ENCODE results near the gene MEIOC.
"Not testable (repeated sequence)": the region's sequence is repeated elsewhere in the genome, so short reads cannot be mapped to it uniquely, and the experiment has no call there.

Gene MEIOC

DNA sequence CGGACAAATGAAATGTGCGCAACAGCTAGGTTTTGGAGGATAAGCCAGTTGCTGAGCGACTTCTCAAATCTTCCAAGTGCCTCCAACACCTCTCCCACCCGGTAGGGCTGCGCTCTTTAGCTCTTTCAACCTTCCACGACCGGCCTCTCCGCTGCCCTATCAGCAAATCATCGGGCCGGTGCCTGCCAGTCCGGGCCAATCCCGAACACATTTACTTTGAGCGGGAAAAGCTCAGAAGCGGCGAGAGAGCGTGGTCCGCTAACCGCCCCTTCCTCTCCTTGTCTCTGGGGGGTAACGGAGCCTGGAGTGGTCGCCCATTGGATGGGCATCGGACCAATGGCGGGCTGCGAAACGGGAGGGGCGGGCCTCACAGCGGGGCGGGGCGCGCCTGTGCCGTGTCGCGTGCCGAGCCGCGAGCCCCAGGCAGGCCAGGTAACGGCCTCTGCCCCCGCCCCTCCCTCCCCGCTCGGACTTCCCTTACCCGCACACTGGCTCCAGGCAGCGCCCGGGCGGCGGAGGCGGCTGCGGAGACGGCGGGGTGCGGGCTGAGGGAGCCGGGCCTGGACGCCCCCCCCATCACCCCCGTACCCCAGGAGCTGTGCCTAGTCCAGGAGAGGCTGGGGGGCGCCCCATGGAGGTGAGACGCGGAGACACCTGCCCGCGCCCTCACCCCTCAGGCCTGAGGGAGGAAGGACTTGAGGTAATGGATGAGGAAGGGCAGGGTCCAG lies at the start of gene MEIOC:
MEIOC (plus strand) TSS at position 486 of the 728 bp plus-strand sequence; CDS start at position 632, 146 bp downstream.
- no peak for DNase-seq

DNA sequence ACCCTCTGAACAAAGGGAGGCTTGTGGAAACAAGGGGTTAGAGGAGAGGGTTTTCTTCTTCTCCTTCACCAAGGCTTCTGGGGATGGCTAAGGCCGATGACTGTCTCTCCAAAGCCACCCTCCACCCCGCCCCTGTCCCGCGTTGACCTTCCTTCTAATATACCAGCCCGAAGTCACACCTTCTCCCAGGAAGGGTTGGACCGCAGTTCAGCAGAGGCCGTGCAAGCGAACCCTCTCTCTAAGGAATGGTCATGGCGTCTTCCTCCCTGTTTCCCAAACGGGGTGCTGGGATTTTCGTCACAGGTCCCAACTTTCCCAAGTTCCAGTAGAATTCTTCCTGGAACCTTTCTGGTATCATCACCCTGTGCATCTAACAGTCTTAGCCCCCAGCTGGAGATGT lies 49.6 kb upstream of the MEIOC start:
- DNase-seq, result no peak

GRCh38 chr17:44607836-44608690 lies 48.2 kb upstream of the MEIOC start:
- no peak for DNase-seq

DNA sequence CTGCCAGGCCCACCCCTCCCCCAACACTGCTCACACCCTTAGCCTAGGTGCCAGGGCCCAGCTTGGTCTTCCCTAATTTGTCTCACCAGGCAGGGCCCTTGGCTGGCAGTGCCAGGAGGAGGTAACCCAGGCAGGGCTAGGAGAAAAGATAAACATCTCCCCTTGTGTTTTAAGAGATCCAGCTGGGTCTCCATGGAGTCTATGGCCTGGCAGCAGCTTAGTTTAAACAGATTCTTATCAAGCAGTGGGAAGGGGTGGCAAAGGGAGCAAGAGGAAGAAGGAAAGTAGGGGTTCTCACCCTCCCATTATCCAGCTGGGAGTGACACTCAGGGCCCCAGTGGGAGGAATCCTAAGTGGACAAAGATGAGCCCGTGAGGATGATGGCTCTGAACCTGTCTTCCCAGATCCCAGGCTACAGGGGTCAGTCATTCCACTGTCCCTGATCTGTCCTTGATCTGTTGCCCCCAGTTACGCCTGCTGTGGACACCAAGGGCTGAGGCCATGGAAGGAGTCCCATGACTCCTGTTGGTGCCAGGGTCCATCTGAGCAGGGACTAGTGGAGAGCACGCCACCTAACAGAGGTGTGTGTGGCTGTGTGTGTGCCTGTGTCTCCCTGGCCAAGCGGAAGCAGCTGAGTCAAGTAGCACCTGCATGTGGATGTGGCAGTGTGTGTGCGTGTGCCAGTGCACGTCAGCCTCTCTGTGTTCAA lies 47.4 kb upstream of the MEIOC start:
- no peak for DNase-seq

DNA sequence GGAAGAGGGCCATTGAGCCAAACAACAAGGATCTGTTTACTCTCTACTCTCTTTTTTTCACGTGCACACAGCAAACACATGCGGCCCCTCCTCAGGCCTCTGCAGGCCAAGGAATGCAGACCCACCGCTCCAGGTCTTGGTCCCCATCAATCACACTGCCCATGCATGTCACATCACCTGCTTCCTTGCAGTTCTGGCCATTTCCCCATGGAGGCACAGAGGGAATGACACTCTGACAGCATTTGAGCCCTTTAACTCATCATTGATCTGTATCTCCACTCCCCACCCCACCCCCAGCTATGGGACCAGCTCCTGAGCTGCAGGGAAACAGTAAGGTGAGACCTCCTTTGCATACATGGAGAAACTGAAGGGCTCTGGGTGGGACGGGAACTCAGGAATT lies 45.9 kb upstream of the MEIOC start:
- DNase-seq, result no peak

GRCh38 chr17:44610871-44611270 lies 45.4 kb upstream of the MEIOC start:
- no peak for DNase-seq

DNA sequence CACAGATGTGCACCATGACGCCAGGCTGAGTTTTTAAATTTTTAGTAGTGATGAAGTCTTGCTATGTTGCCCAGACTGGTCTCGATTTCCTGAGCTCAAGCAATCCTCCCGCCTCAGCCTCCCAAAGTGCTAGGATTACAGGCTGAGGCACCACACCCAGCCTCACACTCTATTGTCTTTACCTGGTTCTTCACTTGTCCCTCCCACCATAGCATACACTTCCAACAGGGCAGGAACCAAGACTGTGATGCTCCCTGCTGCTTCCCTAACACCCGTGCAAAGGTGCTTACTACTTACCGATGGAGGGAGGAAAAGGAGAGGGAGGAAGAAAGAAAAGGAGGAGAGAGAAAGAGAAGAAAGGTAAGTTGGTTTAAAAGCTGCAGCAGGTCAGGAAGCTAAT lies 41.4 kb upstream of the MEIOC start:
- DNase-seq, result no peak

GRCh38 chr17:44618652-44619051 lies 37.6 kb upstream of the MEIOC start:
- DNase-seq, result not testable (repeated sequence)

DNA sequence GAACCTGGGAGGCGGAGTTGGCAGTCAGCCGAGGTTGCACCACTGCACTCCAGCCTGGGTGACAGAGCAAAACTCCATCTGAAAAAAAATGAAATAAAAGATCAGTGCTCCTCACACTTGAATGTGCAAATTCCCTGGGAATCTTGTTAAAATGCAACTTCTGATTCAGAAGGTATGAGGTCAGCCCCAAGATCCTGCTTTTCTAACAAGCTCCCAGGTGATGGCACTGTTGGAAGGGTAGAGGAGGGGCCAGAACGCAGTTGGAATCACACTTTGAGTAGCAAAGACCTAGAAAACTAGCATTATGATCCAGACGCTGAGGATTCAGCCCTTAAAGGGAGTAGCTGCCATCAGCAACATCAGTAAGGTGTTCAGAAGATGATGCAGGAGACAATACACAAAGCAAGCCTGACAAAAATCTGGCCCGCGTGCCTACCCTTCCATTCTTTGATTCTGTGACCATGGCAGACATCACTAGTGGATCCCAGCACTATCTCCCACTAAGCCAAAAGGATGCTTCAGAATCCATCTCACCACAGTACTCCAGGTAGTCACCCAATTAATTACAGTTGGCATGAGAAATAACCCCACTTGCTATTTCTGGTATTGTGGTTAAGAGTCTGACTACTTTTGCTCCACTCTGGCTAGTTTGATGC lies 33.1 kb upstream of the MEIOC start:
- DNase-seq, result no peak

- no peak for DNase-seq
Measured at GRCh38 chr17:44627513-44628242, 28.6 kb upstream of the MEIOC start.

DNA sequence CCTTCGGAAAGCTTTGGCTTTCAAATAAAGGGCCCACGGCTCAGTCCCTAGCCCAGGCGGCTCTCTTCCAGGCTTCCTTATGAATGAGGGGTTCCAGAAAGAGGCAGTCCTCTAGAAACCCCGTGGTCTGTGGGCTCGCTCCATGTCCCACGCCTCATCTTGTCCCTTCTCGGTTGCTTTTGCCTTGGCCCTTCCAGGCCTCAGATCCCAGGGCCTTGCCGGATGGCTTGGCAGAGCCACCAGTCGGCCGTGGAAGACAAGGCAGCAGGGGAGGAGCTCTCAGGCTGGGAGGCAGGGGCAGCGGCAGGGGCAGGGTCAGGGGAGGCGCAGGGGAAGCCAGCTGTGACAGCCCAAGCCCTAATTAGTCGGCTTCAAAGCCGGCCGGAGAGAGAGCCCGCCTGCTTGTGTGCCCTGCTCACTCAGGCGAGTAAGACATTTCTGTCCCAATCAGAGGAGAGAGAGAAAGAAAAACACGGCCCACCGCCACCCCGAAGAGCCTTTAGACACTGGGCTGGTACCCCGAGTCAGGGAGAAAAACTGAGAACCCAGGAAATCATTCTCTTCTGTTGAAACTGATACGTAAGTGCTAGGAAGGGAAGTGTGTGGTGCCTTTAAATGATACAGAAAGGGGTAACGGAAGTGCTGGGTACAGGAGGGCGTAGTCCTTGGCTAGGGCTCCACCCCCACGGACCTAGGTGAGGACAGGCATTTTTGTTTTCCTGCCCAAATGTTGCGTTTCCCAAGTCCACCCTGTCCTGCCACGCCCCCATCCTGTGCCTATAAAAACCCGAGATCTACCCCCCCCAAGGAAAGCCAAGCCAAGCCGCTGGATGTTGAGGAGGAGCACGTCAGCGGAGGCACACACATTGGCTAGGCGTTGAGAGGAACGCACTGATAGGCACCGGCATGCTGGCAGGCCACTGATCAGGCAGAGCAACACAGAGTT lies 27.8 kb upstream of the MEIOC start:
- no peak for DNase-seq

DNA sequence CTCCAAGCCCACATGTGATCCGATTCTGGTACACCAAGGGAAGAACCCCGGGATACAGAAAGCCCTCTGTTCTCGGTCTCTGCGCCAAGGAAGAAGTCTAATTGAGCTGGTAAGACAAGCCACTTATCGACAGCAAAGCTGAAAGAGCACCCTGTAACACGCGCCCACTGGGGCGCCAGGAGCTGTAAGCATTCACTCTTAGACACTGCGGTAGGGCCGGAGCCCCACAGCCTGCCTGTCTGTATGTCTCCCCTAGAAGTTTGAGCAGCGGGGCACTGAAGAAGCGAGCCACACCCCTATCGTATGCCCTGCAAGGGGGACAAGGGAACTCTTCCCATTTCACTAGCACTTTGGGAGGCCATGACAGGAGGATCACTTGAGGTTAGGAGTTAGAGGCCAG lies 27.0 kb upstream of the MEIOC start:
- no peak for DNase-seq

DNA sequence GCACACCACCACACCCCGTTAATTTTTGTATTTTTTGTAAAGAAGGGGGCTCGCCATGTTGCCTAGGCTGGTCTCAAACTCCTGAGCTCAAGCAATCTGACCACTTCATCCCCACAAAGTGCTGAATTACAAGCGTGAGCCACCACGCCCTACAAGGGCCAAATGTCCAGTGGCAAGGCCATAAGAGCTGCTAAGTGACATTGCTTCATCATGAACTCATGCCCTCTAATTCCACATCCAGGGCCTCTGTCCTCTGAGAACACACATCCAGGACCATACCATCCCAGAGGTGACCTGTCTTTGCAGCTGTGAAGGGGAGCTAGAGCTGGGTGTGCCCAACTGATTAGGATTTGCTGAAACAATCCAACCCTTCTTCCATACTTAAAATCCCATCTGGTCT lies 25.6 kb upstream of the MEIOC start:
- no peak for DNase-seq

DNA sequence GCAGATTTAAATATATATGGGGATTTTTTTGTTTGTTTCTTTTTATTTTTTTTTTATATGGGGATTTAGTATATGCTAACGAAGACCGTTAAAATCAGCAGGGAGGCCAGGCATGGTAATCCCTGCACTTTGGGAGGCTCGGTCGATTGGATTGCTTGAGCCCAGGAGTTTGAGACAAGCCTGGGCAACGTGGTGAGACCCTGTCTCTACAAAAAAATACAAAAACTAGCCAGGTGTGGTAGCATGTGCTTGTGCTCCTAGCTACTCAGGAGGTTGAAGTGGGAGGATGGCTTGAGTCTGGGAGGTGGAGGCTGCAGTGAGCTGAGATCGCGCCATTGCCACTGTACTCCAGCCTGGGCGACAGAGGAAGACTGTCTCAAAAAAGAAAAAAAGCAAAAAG lies 22.3 kb upstream of the MEIOC start:
- no peak for DNase-seq

- not testable (repeated sequence) for DNase-seq
Measured at GRCh38 chr17:44634401-44634800, 21.9 kb upstream of the MEIOC start.

DNA sequence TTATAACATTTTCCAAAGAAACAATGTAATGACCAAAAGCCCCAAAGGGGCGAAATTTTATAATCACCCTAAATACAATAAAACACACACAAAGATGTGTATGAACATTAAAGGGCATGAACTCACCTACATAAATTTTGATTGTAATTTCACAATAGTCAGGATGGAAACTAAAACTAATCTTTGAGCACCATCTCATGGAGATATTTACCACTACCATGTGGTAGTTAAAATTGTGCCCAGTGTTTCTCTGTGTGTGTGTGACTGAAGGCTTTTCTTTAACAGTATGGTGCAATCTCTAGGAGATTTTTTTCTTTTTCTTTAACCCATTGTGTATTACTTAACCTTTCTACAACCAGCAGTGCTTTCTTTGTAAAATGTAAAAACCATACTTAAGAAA lies 19.7 kb upstream of the MEIOC start:
- DNase-seq, result no peak

DNA sequence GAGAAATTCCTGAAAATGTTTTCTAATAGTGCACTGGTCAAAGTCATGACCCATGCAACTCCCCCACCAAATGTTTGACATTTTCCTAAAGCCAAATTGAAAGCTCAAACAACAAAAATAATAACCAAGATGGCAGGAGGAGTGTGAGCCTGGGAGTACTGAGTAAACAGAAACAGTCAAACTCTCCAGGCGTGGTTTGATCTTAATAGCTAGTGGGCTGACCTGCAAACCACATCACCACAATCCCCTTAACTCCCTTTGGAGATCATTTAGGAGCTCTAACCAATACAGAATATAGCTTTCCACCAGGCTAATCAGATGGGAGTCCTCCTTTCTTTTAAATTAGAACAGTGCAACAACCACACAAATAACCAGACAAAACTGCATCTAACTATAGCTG lies 19.2 kb upstream of the MEIOC start:
- DNase-seq, result no peak

DNA sequence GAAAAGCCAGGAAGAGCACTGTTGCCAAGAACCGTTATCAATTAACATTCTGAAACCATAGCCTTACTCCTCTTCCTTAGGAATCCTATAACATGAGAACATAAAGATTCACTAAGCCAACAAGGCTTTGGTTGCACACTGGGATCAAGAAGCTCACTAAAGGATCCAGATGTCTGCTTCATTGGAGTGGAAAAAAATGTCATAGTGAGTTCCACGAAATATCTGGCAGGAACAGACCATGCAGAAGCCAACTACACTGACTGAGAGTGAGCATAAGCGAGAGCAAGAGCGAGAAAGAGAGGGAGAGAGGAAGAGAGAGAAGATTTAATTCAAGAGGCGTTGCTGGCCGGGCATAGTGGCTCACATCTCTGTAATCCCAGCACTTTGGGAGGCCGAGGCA lies 13.4 kb upstream of the MEIOC start:
- DNase-seq, result no peak

- no peak for DNase-seq
Measured at GRCh38 chr17:44645341-44645740, 10.9 kb upstream of the MEIOC start.

DNA sequence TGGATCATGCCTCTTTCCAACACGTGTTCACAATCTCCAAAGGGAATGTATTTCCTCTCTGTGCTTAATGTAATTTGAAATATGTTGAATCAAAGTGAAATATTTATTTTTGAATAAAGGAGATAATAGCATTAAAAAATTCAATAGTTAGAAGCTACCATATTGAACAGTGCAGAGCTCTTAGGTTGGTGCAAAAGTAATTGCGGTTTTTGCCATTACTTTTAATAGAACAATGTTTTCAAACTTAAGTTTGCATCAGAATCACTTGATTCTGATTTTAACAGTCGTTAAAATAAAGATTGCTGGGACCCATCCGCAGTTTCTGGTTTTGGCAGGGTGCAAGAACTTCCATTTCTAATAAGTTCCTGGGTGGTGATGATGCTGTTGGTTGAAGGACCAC lies 10.0 kb upstream of the MEIOC start:
- no peak for DNase-seq

- DNase-seq, result no peak
Measured at GRCh38 chr17:44647736-44648135, 8.5 kb upstream of the MEIOC start.
